IPS DF 4.7 (cell line): ENCODE results near the gene LYST.
"Not testable (repeated sequence)": the region's sequence is repeated elsewhere in the genome, so short reads cannot be mapped to it uniquely, and the experiment has no call there.

ENCODE experiments used
- DNase-seq: peaks from one replicate; pipeline ENCODE4 v3.0.0-alpha.2; 2013; ENCODE audit warnings: low spot score; ENCODE audit errors: extremely low read depth

Gene LYST

GRCh38 chr1:235663628-235664027, 203.1 kb downstream of the LYST start:
- no peak for DNase-seq

GRCh38 chr1:235661568-235661967, 205.1 kb downstream of the LYST start:
- DNase-seq: no peak

GRCh38 chr1:235659186-235659771, 207.4 kb downstream of the LYST start:
- DNase-seq: no peak

GRCh38 chr1:235657747-235658526, 208.8 kb downstream of the LYST start:
- no peak for DNase-seq

- no peak for DNase-seq
Measured at GRCh38 chr1:235657269-235657668, 209.4 kb downstream of the LYST start.

GRCh38 chr1:235652364-235652763, 214.3 kb downstream of the LYST start:
- DNase-seq: no peak

- DNase-seq: no peak
Measured at GRCh38 chr1:235651170-235651806, 215.4 kb downstream of the LYST start.

GRCh38 chr1:235650341-235651169, 216.2 kb downstream of the LYST start:
- DNase-seq: no peak

GRCh38 chr1:235649368-235650163, 217.1 kb downstream of the LYST start, which contains the start of gene GNG4:
TSS of gene GNG4 (minus strand) at chr1:235649784. CDS start at chr1:235583838, 65,946 bp downstream.
- no peak for DNase-seq

GRCh38 chr1:235648954-235649367, 217.7 kb downstream of the LYST start:
- DNase-seq: no peak

GRCh38 chr1:235648407-235648907, 218.2 kb downstream of the LYST start:
- DNase-seq: no peak

GRCh38 chr1:235647537-235647936, 219.2 kb downstream of the LYST start:
- DNase-seq: not testable (repeated sequence)

- no peak for DNase-seq
Measured at GRCh38 chr1:235646463-235646862, 220.2 kb downstream of the LYST start.

GRCh38 chr1:235644693-235645305, 221.9 kb downstream of the LYST start:
- no peak for DNase-seq

- no peak for DNase-seq
Measured at GRCh38 chr1:235643837-235644692, 222.6 kb downstream of the LYST start.

GRCh38 chr1:235642943-235643371, 223.7 kb downstream of the LYST start:
- no peak for DNase-seq

- no peak for DNase-seq
Measured at GRCh38 chr1:235642011-235642942, 224.4 kb downstream of the LYST start.

- no peak for DNase-seq
Measured at GRCh38 chr1:235640580-235640979, 226.1 kb downstream of the LYST start.
